Measurements from ENCODE around the gene PMEPA1.
A peak's percentile ranks its signal among the peaks of the same experiment; 100 is the strongest.

PMEPA1 gene

DNA sequence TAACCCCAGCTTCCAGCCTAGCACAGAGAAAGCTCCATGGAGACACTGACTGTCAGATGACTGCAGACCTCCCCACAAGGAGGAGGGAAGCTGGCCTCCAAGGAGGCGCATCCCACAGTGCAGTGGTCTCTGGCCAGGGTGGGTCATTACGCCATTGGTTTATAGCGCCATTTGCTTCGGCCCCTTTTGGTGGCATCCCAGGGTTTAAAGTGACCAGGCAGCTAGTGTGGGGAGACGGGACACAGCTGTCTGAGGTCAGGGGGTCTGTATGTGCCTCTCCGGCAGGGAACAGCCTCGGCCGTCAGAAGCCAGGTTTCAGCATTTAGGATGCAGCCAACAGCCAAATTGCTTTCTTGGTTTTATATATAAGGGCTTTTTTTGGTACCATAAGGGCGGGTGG lies 15.8 kb upstream of the PMEPA1 start:
- no peaks in the 10 kb centered on the region for H3K27me3 ChIP-seq (ENCODE audit: insufficient read depth, insufficient read length)
- H3K9me3 ChIP-seq (ENCODE audit: insufficient read depth, low read length): no peaks in the 10 kb centered on the region
- H3K4me1 ChIP-seq (ENCODE audit: insufficient read depth, insufficient read length): peaks cover 1% of the 10 kb centered on the region
- H3K9ac ChIP-seq (ENCODE audit: insufficient read length, low read depth): no peak overlapping the region
- no peak overlapping the region for H3K4me3 ChIP-seq (ENCODE audit: insufficient read length, low read depth)
- H3K36me3 ChIP-seq (ENCODE audit: insufficient read depth, insufficient read length, low read length): no peaks in the 10 kb centered on the region
- no peak for TF ChIP-seq ZNF274 (IDR thresholded peaks at IDR 0.05; ENCODE audit: low read depth, low read length)
- TF ChIP-seq YY1 (IDR thresholded peaks at IDR 0.05; ENCODE audit: insufficient read depth, insufficient read length): no peak
- no peak for TF ChIP-seq SUZ12 (IDR thresholded peaks at IDR 0.05; ENCODE audit: extremely low read depth, insufficient read depth, insufficient read length)
- no peak for DNase-seq (ENCODE audit: low read depth, low spot score)

GRCh38 chr20:57724610-57725405 lies 15.0 kb upstream of the PMEPA1 start:
- DNase-seq (ENCODE audit: low read depth, low spot score): no peak
- TF ChIP-seq YY1 (IDR thresholded peaks at IDR 0.05; ENCODE audit: insufficient read depth, insufficient read length) (no peak), ZNF274 (IDR thresholded peaks at IDR 0.05; ENCODE audit: low read depth, low read length) (no peak), SUZ12 (IDR thresholded peaks at IDR 0.05; ENCODE audit: extremely low read depth, insufficient read depth, insufficient read length) (no peak)
- H3K4me1 ChIP-seq (ENCODE audit: insufficient read depth, insufficient read length): no peaks in the 10 kb centered on the region
- H3K36me3 ChIP-seq (ENCODE audit: insufficient read depth, insufficient read length, low read length): no peaks in the 10 kb centered on the region
- H3K4me3 ChIP-seq (ENCODE audit: insufficient read length, low read depth): no peak overlapping the region
- H3K27me3 ChIP-seq (ENCODE audit: insufficient read depth, insufficient read length): no peaks in the 10 kb centered on the region
- H3K9me3 ChIP-seq (ENCODE audit: insufficient read depth, low read length): no peaks in the 10 kb centered on the region
- no peak overlapping the region for H3K9ac ChIP-seq (ENCODE audit: insufficient read length, low read depth)

DNA sequence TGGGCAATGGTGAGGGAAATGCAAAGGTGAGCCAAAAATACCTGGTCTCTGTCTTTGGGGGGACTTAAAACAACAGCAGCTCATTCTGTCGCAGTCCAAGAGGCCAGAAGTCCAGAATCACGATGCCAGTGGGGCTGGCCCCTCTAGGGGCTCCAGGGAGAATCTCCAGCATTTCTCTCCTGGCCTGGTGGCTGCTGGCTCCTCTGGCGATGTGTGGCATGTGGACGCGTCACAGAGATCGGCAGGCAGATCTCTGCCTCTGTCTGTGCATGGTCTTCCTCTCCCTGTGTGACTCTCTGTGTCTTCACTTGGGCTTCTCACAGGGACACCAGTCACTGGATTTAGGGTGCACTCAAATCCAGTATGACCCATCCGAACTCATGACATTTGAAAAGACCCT lies 14.0 kb upstream of the PMEPA1 start:
- Histone ChIP-seq H3K9me3 (ENCODE audit: insufficient read depth, low read length) (no peaks in the 10 kb centered on the region), H3K36me3 (ENCODE audit: insufficient read depth, insufficient read length, low read length) (no peaks in the 10 kb centered on the region), H3K4me1 (ENCODE audit: insufficient read depth, insufficient read length) (no peaks in the 10 kb centered on the region), H3K9ac (ENCODE audit: insufficient read length, low read depth) (no peak overlapping the region), H3K4me3 (ENCODE audit: insufficient read length, low read depth) (no peak overlapping the region), H3K27me3 (ENCODE audit: insufficient read depth, insufficient read length) (no peaks in the 10 kb centered on the region)
- no peak for TF ChIP-seq SUZ12 (IDR thresholded peaks at IDR 0.05; ENCODE audit: extremely low read depth, insufficient read depth, insufficient read length)
- no peak for TF ChIP-seq ZNF274 (IDR thresholded peaks at IDR 0.05; ENCODE audit: low read depth, low read length)
- TF ChIP-seq YY1 (IDR thresholded peaks at IDR 0.05; ENCODE audit: insufficient read depth, insufficient read length): no peak
- no peak for DNase-seq (ENCODE audit: low read depth, low spot score)

- H3K4me1 ChIP-seq (ENCODE audit: insufficient read depth, insufficient read length): no peaks in the 10 kb centered on the region
- no peak for TF ChIP-seq YY1 (IDR thresholded peaks at IDR 0.05; ENCODE audit: insufficient read depth, insufficient read length)
- no peak for TF ChIP-seq ZNF274 (IDR thresholded peaks at IDR 0.05; ENCODE audit: low read depth, low read length)
- TF ChIP-seq SUZ12 (IDR thresholded peaks at IDR 0.05; ENCODE audit: extremely low read depth, insufficient read depth, insufficient read length): no peak
- no peak for DNase-seq (ENCODE audit: low read depth, low spot score)
- H3K9me3 ChIP-seq (ENCODE audit: insufficient read depth, low read length): no peaks in the 10 kb centered on the region
- H3K4me3 ChIP-seq (ENCODE audit: insufficient read length, low read depth): no peak overlapping the region
- H3K27me3 ChIP-seq (ENCODE audit: insufficient read depth, insufficient read length): no peaks in the 10 kb centered on the region
- no peak overlapping the region for H3K9ac ChIP-seq (ENCODE audit: insufficient read length, low read depth)
- H3K36me3 ChIP-seq (ENCODE audit: insufficient read depth, insufficient read length, low read length): no peaks in the 10 kb centered on the region
Measured at GRCh38 chr20:57719951-57720350, 10.1 kb upstream of the PMEPA1 start.

DNA sequence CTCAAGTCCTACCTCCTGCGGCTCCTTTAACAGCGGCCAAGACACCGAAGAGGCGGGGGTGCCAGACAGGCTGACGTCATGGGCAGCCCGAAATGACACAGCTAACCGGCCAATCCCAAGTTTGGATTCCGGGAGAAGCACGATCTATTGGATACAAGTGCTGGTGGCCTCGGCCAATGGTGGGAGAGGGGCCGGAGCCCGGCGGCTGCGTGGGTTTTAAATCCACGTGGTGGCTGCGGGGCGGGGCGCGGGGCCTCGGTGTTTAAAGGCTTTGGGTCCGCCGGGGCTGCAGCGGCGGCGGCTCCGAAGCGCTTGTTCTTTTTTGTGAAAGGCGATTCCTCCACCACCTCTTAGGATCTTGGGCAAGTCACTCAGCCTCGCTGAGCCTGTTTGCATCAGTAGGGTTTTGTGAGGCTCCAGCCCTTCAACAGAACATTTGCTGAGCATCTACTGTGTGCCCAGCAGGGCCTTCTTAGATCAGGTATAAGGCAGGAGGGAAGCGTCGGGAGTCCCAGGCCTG lies 8.7 kb upstream of the PMEPA1 start:
- DNase-seq (ENCODE audit: low read depth, low spot score): peak; percentile 96
- peak overlapping the region; percentile 76 for H3K4me3 ChIP-seq (ENCODE audit: insufficient read length, low read depth)
- TF ChIP-seq SUZ12 (IDR thresholded peaks at IDR 0.05; ENCODE audit: extremely low read depth, insufficient read depth, insufficient read length) (no peak), YY1 (IDR thresholded peaks at IDR 0.05; ENCODE audit: insufficient read depth, insufficient read length) (no peak), ZNF274 (IDR thresholded peaks at IDR 0.05; ENCODE audit: low read depth, low read length) (no peak)
- no peaks in the 10 kb centered on the region for H3K27me3 ChIP-seq (ENCODE audit: insufficient read depth, insufficient read length)
- H3K9me3 ChIP-seq (ENCODE audit: insufficient read depth, low read length): no peaks in the 10 kb centered on the region
- peak overlapping the region; percentile 83 for H3K9ac ChIP-seq (ENCODE audit: insufficient read length, low read depth)
- H3K36me3 ChIP-seq (ENCODE audit: insufficient read depth, insufficient read length, low read length): no peaks in the 10 kb centered on the region
- H3K4me1 ChIP-seq (ENCODE audit: insufficient read depth, insufficient read length): no peaks in the 10 kb centered on the region

DNA sequence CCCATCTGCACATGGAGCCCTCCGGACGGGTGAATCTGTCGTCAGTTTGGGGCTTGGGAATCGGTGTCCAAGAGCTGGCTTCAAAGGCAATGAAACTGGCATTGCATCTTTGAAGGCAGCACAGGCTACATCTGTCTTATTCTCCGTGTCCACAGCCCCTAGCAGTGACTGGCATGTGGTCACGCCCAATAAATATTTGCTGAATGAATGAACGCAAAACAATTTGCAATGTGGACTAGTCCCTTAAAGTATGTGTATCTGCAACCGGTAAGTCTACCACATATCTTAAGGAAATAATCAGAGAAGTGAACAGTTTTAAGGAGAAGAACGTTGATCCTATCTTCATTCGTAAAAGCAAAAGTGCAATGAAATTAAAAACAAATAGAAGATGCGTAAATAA lies 8.0 kb upstream of the PMEPA1 start:
- Histone ChIP-seq H3K9me3 (ENCODE audit: insufficient read depth, low read length) (no peaks in the 10 kb centered on the region), H3K36me3 (ENCODE audit: insufficient read depth, insufficient read length, low read length) (no peaks in the 10 kb centered on the region), H3K9ac (ENCODE audit: insufficient read length, low read depth) (no peak overlapping the region), H3K4me1 (ENCODE audit: insufficient read depth, insufficient read length) (no peaks in the 10 kb centered on the region), H3K27me3 (ENCODE audit: insufficient read depth, insufficient read length) (no peaks in the 10 kb centered on the region), H3K4me3 (ENCODE audit: insufficient read length, low read depth) (no peak overlapping the region)
- TF ChIP-seq YY1 (IDR thresholded peaks at IDR 0.05; ENCODE audit: insufficient read depth, insufficient read length) (no peak), SUZ12 (IDR thresholded peaks at IDR 0.05; ENCODE audit: extremely low read depth, insufficient read depth, insufficient read length) (no peak), ZNF274 (IDR thresholded peaks at IDR 0.05; ENCODE audit: low read depth, low read length) (no peak)
- no peak for DNase-seq (ENCODE audit: low read depth, low spot score)

DNA sequence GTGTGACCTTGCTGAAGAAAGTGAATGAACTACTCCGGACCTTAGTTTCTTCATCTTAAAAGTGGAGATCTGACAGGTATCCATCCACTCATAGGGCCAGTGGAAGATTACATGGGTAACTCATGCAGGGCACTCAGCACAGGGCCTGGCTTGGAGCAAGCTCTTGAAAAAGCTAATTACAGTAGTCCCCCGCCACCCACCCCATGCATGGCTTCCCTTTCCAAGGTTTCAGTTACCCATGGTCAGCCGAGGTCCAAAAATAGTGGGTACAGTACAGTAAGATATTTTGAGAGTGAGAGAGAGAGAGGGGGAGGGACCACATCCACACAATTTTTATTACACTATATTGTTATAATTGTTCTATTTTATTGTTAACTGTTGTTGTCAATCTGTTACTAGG lies 7.1 kb upstream of the PMEPA1 start:
- no peak for DNase-seq (ENCODE audit: low read depth, low spot score)
- Histone ChIP-seq H3K4me3 (ENCODE audit: insufficient read length, low read depth) (no peak overlapping the region), H3K36me3 (ENCODE audit: insufficient read depth, insufficient read length, low read length) (no peaks in the 10 kb centered on the region), H3K27me3 (ENCODE audit: insufficient read depth, insufficient read length) (no peaks in the 10 kb centered on the region), H3K9me3 (ENCODE audit: insufficient read depth, low read length) (no peaks in the 10 kb centered on the region), H3K9ac (ENCODE audit: insufficient read length, low read depth) (no peak overlapping the region), H3K4me1 (ENCODE audit: insufficient read depth, insufficient read length) (no peaks in the 10 kb centered on the region)
- no peak for TF ChIP-seq SUZ12 (IDR thresholded peaks at IDR 0.05; ENCODE audit: extremely low read depth, insufficient read depth, insufficient read length)

All from NT2/D1 (cell line).